Fibroblast of villous mesenchyme (primary cell): ENCODE results near the gene GLUD1. TPM values are rescaled to one million over a fixed set of nuclear protein-coding genes. Genes with fewer than 3 reads are reported as not detected.
"Not testable (repeated sequence)": the region's sequence is repeated elsewhere in the genome, so short reads cannot be mapped to it uniquely, and the experiment has no call there.

Experiments used
- DNase-seq: peaks from one replicate; pipeline ENCODE4 v3.0.0-alpha.2; 2010; ENCODE audit warnings: low read depth
- H3K4me3 ChIP-seq: 2 replicates; pipeline ENCODE4 v1.5.1; 2011; ENCODE audit warnings: low read depth, mild to moderate bottlenecking, low read length
- CTCF ChIP-seq: IDR thresholded peaks from 2 replicates; pipeline ENCODE4 v1.5.1; 2012; ENCODE audit warnings: low read depth, mild to moderate bottlenecking, low read length; ENCODE audit not compliant: insufficient read depth
- total RNA-seq: library from RNA; depleted of rRNA; stranded (reverse); fragments of >200 nt; gene quantifications from 2 replicates; pipeline ENCODE4 v1.2.3, GENCODE V29; 2012

The GLUD1 gene
- total RNA-seq, 1 donor: 182 TPM

DNA sequence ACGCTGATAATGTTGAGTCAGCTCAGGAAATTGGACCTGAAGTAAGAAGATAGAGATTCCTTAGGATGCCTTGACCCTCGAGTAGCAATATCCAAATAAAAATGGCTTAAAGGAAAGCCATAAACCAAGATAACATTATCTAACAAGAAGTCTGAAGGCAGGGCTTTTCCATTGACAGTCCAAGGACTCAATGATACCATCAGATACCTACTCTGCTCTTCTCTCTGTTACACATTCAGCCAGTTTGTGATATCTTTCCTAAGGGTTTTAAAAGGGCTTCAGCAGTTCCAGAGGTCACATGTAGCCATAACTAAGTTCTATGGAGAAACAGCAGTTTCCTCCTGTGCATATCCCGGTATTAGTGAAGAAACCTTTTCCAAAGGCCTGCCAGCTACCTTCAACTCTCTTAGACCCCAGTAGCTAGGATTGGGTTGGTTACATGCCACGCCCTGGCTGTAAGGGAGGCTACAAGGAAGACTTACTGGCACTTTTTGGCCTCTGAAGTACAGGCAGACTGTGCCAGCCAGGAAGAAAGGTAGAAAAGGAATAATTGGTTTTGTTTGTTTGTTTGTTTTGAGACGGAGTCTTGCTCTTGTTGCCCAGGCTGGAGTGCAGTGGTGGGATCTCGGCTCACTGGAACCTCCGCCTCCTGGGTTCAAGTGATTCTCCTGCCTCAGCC lies 10.9 kb upstream of the GLUD1 start:
- H3K4me3 ChIP-seq: no peak overlapping the region
- no peak for TF ChIP-seq CTCF
- no peak for DNase-seq

GRCh38 chr10:87104727-87105126 lies 10.1 kb upstream of the GLUD1 start:
- DNase-seq, H3K4me3 ChIP-seq: not testable (repeated sequence)

DNA sequence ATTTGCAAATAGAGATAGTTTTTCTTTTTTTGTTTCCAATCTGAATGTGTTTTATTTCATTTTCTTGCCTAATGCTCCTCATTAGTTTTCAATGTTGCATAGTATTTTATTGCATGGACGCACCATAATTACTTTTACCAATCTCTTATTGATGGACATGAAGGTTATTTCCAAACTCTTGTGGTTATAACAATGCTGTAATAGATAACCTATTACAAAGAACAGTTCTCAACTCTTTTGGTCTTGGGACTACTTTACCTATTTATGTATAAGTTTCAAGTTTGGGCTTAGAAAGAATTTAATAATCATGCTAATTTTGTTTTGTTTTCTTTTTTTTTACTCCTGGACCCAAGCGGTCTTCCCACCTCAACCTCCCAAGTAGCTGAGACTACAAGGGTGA lies 7.4 kb upstream of the GLUD1 start:
- no peak overlapping the region for H3K4me3 ChIP-seq
- no peak for TF ChIP-seq CTCF
- no peak for DNase-seq

DNA sequence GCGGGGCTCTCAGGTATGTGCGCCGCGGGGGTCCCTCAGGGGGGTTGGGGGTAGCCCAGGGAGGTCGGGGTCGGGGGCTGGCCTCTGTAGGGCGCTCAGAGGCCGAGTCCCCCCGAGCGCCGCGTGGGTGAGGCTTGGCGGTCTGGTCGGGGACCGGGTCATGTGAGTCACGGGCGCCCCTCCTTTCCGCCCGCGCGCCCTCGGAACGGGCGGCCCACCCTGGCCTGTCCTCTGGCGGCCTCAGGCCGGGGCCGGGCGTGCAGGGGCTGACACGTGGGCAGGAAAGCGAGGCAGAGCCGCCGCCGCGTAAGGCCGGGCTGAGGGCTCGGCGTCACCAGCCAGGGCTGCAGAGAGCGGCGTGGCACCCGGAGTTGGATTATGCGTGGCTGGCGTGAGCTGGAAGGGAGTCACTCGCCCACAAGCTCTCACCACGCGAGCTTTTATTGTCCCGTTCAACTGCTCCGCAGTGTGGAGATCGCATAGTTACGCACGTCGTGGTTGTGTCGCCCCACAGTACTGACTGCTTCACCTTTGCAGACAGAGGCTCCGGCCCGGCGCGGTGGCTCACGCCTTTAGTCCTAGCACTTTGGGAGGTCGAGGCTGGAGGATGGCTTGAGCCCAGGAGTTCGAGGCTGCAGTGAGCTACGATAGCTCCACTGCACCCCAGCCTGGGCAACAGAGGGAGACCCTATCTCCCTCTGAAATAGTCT lies 748 bp upstream of the GLUD1 start:
- TF ChIP-seq CTCF: no peak
- DNase-seq: peak; percentile 92
- H3K4me3 ChIP-seq: peak overlapping the region; percentile 71

DNA sequence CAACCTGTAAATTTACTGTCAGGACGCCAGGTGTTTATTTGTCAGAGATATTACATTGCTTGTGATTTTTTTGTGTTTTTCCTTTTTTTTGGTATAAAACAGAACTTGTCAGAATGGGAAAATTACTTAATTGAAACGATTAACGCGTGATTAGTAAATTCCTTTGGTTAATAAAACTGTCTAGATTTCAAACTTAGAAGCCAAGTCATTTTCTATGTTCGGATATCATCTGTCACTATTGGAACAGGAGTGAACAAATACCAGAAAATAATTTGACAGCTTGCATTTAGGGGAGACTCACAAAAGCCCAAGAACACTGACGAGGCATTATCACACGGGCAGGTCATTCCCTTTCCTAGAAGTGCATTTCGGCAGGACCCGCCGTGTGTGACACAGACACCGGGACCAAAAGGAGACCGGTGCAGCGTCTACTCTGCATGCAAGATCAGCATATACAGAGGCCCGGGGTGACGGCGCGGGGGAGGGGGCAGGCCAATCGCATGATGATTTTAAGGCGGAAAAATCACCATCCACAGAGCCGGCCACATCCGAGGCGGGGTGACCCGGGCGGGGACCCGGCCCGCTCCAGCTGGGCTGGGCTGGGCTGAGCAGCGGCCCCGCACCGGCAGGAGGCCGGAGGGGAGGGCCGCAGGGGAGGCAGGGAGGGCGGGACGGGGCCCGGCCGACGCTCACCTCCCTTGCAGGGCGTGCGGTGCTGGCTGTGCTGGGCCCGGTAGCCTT lies 841 bp downstream of the GLUD1 start:
- no peak for TF ChIP-seq CTCF
- H3K4me3 ChIP-seq: peak overlapping the region; percentile 75
- peak; percentile 51 for DNase-seq

- peak; percentile 74 for DNase-seq
- peak overlapping the region; percentile 75 for H3K4me3 ChIP-seq
- no peak for TF ChIP-seq CTCF
These were observed 1.6 kb downstream of the GLUD1 start for GRCh38 chr10:87092861-87093631.
